Body of pancreas (tissue), 4 donors: ENCODE results near the gene ZMYM2.

ENCODE experiments used
- POLR2A ChIP-seq, 3 donors: fragments of 450-650 bp; IDR thresholded peaks; one replicate each; pipeline ENCODE4 v1.6.1; 2016; ENCODE audit warnings: antibody characterized with exemption in 3 of 3, mild to moderate bottlenecking in 2 of 3
- TF ChIP-seq, protein P1 (sequence below), 7 experiments: fragments of 450-650 bp in 4 of 7; fragments of 200-600 bp in 3 of 7; sonication (generic) in 3 of 7; IDR thresholded peaks; one replicate each; pipeline ENCODE4 v1.5.1; 2016 to 2019; ENCODE audit warnings: antibody characterized with exemption in 7 of 7

DNA sequence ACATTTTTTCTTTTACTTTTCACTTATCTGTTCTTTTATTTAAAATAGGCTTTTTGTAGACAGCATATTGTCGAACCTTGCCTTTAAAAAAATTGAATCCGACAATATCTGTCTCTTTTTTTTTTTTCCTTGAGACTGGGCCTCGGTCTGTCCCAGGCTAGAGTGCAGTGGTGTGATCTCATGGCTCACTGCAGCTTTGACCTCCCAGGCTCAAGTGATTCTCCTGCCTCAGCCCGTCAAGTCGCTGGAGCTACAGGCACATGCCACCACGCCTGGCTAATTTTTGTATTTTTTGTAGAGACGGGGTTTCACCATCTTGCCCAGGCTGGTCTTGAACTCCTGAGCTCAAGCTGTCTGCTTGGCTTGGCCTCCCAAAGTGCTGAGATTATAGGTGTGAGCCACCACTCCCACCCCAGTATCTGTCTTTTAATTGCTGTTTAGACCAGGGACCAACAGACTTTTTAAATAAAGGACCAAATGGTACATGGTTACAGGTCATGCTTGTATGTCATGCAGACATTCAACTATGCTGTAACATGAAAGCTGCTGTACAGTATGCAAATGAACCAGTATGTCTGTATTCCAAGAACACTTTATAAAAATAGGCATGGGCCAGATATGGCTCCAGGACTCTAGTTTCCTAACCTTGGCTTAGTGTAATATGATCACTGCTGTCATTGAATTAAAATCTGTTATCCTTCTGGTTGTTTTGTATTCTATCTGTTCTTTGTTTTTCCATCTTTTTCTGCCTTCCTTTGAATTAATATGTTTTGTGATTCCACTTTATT is 122.0 kb downstream of the ZMYM2 start:
- TF ChIP-seq, protein P1, sequence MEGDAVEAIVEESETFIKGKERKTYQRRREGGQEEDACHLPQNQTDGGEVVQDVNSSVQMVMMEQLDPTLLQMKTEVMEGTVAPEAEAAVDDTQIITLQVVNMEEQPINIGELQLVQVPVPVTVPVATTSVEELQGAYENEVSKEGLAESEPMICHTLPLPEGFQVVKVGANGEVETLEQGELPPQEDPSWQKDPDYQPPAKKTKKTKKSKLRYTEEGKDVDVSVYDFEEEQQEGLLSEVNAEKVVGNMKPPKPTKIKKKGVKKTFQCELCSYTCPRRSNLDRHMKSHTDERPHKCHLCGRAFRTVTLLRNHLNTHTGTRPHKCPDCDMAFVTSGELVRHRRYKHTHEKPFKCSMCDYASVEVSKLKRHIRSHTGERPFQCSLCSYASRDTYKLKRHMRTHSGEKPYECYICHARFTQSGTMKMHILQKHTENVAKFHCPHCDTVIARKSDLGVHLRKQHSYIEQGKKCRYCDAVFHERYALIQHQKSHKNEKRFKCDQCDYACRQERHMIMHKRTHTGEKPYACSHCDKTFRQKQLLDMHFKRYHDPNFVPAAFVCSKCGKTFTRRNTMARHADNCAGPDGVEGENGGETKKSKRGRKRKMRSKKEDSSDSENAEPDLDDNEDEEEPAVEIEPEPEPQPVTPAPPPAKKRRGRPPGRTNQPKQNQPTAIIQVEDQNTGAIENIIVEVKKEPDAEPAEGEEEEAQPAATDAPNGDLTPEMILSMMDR (IDR thresholded peaks at IDR 0.05), result no peak
- TF ChIP-seq POLR2A (IDR thresholded peaks at IDR 0.05), result no peak
